ENCODE data around the gene AHI1.

DNA sequence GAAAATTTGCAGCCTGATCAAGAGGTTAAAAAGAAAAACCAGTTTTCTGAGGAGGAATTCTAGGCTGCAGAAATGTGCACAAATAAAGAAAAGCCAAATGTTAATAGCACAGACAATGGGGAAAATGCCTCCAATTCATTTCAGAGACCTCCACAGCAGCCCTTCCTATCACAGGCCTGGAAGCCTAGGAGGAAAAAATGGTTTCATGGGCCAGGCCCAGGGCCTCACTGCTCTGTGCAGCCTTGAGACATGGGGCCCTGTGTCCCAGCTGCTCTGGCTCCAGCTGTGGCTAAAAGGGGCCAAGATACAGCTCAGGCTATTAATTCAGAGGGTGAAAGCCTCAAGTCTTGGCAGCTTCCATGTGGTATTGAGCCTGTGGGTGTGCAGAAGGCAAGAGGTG is 18.9 kb downstream of the AHI1 start:
- TF ChIP-seq, protein P1, sequence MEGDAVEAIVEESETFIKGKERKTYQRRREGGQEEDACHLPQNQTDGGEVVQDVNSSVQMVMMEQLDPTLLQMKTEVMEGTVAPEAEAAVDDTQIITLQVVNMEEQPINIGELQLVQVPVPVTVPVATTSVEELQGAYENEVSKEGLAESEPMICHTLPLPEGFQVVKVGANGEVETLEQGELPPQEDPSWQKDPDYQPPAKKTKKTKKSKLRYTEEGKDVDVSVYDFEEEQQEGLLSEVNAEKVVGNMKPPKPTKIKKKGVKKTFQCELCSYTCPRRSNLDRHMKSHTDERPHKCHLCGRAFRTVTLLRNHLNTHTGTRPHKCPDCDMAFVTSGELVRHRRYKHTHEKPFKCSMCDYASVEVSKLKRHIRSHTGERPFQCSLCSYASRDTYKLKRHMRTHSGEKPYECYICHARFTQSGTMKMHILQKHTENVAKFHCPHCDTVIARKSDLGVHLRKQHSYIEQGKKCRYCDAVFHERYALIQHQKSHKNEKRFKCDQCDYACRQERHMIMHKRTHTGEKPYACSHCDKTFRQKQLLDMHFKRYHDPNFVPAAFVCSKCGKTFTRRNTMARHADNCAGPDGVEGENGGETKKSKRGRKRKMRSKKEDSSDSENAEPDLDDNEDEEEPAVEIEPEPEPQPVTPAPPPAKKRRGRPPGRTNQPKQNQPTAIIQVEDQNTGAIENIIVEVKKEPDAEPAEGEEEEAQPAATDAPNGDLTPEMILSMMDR (IDR thresholded peaks at IDR 0.05; ENCODE audit: poor library complexity) = no peak
- TF ChIP-seq EZH2 (IDR thresholded peaks at IDR 0.05; ENCODE audit: borderline replicate concordance) (no peak), EZH2phosphoT487 (IDR thresholded peaks at IDR 0.05; ENCODE audit: low read depth, severe bottlenecking, unreplicated experiment) (no peak)

Measured in hepatocyte (in vitro differentiated cells).